ENCODE measurements around the gene KCNJ6. TPM values are rescaled to one million over a fixed set of nuclear protein-coding genes. Genes with fewer than 3 reads are reported as not detected.

Gene KCNJ6
- total and polyA plus RNA-seq, 9 of the 15 experiments (the other 6 are each of a cell fraction or from before 2014, with no cell fraction given) = 0.06 to 0.21 (median 0.13) TPM; not detected in 1

GRCh38 chr21:37855647-37856625 lies 60.3 kb downstream of the KCNJ6 start:
- Histone ChIP-seq H3K9ac (ENCODE audit: insufficient read depth in 1 of 2, low read depth in 2 of 2, low read length in 2 of 2) (no peak overlapping the region), H3K27me3 (ENCODE audit: control insufficient read depth in 2 of 2, insufficient read depth in 2 of 2, low read length in 2 of 2) (peaks cover 0 to 9% of the 10 kb centered on the region in 2 experiments; a peak in 1 of 5 replicates), H4K20me1 (replicated peaks; ENCODE audit: control insufficient read depth, insufficient read depth, low read length) (no peaks in the 10 kb centered on the region), H3K9me3 (replicated peaks; ENCODE audit: control insufficient read depth, insufficient read depth, low read depth, low read length) (no peaks in the 10 kb centered on the region), H3K9me1 (ENCODE audit: control insufficient read depth, insufficient read depth, low read length) (no peaks in the 10 kb centered on the region), H3K4me3 (no peak overlapping the region), H3K4me2 (ENCODE audit: insufficient read depth, low read length) (no peak overlapping the region), H3K79me2 (ENCODE audit: control insufficient read depth, insufficient read depth, low read length) (no peaks in the 10 kb centered on the region), H3K36me3 (ENCODE audit: control insufficient read depth, insufficient read depth, low read length) (no peaks in the 10 kb centered on the region), H2AFZ (ENCODE audit: low read depth, low read length) (no peak overlapping the region), H3K4me1 (replicated peaks in 1 of 2; ENCODE audit: control insufficient read depth in 2 of 2, insufficient read depth in 2 of 2, low read length in 2 of 2) (no peaks in the 10 kb centered on the region), H3K27ac (ENCODE audit: extremely low read depth, low read depth, low read length) (no peak overlapping the region)
- no TSS peak for BruUV-seq (replicated peaks)
- 4% methylated on average over 8 of the region's 8 CpGs for WGBS (ENCODE audit: insufficient coverage, low coverage, missing lambda C conversion rate)
- DNase-seq (ENCODE audit: extremely low read depth in 1 of 4, low spot score in 3 of 4) (no peak), ATAC-seq (no peak), FAIRE-seq (no peak)
- CTCF ChIA-PET (ENCODE audit: low intra/inter-chr PET ratio) = no interaction called here
- in situ Hi-C loops (cut with MboI) = no loop called here
- POLR2A ChIA-PET = interaction anchor here (0.5 kb wide), 1 partner anchor 23 kb away, joined by 3 read pairs; no protein-coding TSS in a partner anchor
- TF ChIP-seq, protein P1, sequence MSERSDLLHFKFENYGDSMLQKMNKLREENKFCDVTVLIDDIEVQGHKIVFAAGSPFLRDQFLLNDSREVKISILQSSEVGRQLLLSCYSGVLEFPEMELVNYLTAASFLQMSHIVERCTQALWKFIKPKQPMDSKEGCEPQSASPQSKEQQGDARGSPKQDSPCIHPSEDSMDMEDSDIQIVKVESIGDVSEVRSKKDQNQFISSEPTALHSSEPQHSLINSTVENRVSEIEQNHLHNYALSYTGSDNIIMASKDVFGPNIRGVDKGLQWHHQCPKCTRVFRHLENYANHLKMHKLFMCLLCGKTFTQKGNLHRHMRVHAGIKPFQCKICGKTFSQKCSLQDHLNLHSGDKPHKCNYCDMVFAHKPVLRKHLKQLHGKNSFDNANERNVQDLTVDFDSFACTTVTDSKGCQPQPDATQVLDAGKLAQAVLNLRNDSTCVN (CRISPR knock-in tag; IDR thresholded peaks at IDR 0.05) = no peak
- no peak for TF ChIP-seq ZNF830 (CRISPR knock-in tag; IDR thresholded peaks at IDR 0.05)
- TF ChIP-seq, protein P2, sequence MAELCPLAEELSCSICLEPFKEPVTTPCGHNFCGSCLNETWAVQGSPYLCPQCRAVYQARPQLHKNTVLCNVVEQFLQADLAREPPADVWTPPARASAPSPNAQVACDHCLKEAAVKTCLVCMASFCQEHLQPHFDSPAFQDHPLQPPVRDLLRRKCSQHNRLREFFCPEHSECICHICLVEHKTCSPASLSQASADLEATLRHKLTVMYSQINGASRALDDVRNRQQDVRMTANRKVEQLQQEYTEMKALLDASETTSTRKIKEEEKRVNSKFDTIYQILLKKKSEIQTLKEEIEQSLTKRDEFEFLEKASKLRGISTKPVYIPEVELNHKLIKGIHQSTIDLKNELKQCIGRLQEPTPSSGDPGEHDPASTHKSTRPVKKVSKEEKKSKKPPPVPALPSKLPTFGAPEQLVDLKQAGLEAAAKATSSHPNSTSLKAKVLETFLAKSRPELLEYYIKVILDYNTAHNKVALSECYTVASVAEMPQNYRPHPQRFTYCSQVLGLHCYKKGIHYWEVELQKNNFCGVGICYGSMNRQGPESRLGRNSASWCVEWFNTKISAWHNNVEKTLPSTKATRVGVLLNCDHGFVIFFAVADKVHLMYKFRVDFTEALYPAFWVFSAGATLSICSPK (IDR thresholded peaks at IDR 0.05; ENCODE audit: borderline replicate concordance) = no peak
- no peak for TF ChIP-seq NELFE (IDR thresholded peaks at IDR 0.05; ENCODE audit: insufficient read depth, insufficient read length)
- TF ChIP-seq TRIM28 (IDR thresholded peaks at IDR 0.05) = no peak
- intact Hi-C loops (cut with micrococcal nuclease) = no loop called here

All from K562 (cell line).